H1 (cell line): ENCODE data around the gene PANX2. TPM values are rescaled to one million over a fixed set of nuclear protein-coding genes. Genes with fewer than 3 reads are reported as not detected.

ENCODE experiments used
- CTCF ChIA-PET: fragments of 300-600 bp; sonication (Branson Sonifier 250); formaldehyde crosslinking; loops from one replicate; lab custom pipeline; 2021; ENCODE audit not compliant: partially characterized antibody; lab: Charles Lee
- POLR2A ChIA-PET: fragments of 300-600 bp; sonication (Branson Sonifier 250); formaldehyde crosslinking; loops from one replicate; lab custom pipeline; 2021; ENCODE audit warnings: inconsistent platforms; ENCODE audit not compliant: partially characterized antibody; lab: Charles Lee
- DNase-seq, 2 experiments: peaks; one replicate each; pipeline versions ENCODE4 v3.0.0 to v3.0.0-alpha.2; 2010 to 2022; ENCODE audit warnings: low spot score in 2 of 2, low read depth in 1 of 2, mixed read lengths in 1 of 2
- FAIRE-seq: peaks from 2 replicates; lab custom pipeline; 2011; peaks lifted over from hg19 to GRCh38; lab: Jason Lieb, UNC
- H2AFZ ChIP-seq: 2 replicates; pipeline ENCODE4 v1.8.1; 2012; ENCODE audit warnings: low read length, inconsistent platforms
- H2AK5ac ChIP-seq: 2 replicates; pipeline ENCODE4 v1.6.1; 2013; ENCODE audit warnings: low read depth, low read length
- H2BK120ac ChIP-seq: replicated peaks from 2 replicates; pipeline ENCODE3; 2013; ENCODE audit warnings: low read depth, low read length, inconsistent platforms
- H2BK12ac ChIP-seq: 2 replicates; pipeline ENCODE4 v1.6.1; 2013; ENCODE audit warnings: low read depth, low read length
- H2BK15ac ChIP-seq: 2 replicates; pipeline ENCODE4 v1.6.1; 2013; ENCODE audit warnings: low read length
- H2BK20ac ChIP-seq: 2 replicates; pipeline ENCODE4 v1.6.1; 2013; ENCODE audit warnings: low read length
- H2BK5ac ChIP-seq: 2 replicates; pipeline ENCODE4 v1.6.1; 2013; ENCODE audit warnings: low read depth, low read length
- H3K14ac ChIP-seq: 2 replicates; pipeline ENCODE4 v1.6.1; 2013; ENCODE audit warnings: inconsistent platforms; ENCODE audit not compliant: insufficient read length
- H3K18ac ChIP-seq: 2 replicates; pipeline ENCODE4 v1.6.1; 2013; ENCODE audit warnings: low read length; ENCODE audit errors: extremely low read depth
- H3K23ac ChIP-seq: 2 replicates; pipeline ENCODE4 v1.6.1; 2013; ENCODE audit warnings: inconsistent platforms; ENCODE audit not compliant: insufficient read length
- H3K23me2 ChIP-seq: 2 replicates; pipeline ENCODE4 v1.6.1; 2013; ENCODE audit warnings: low read depth, low read length
- H3K27ac ChIP-seq: 2 replicates; pipeline ENCODE4 v1.6.1; 2011; ENCODE audit warnings: low read depth, low read length, inconsistent platforms
- H3K27me3 ChIP-seq, 4 experiments: replicated peaks in 1 of 4; 1 replicate in 1 of 4; 2 replicates in 3 of 4; pipeline versions ENCODE4 v1.6.1 to v1.8.1; 2011 to 2013; ENCODE audit warnings: low read length in 3 of 4, mild to moderate bottlenecking in 3 of 4, inconsistent platforms in 2 of 4, mixed read lengths in 2 of 4, moderate library complexity in 1 of 4; ENCODE audit not compliant: control insufficient read depth in 3 of 4, insufficient read depth in 3 of 4; ENCODE audit errors: extremely low read depth in 1 of 4
- H3K36me3 ChIP-seq, 4 experiments: 2 replicates each; pipeline versions ENCODE4 v1.6.1 to v1.8.1; 2011 to 2013; ENCODE audit warnings: mild to moderate bottlenecking in 4 of 4, low read length in 3 of 4, moderate library complexity in 2 of 4, control low read depth in 1 of 4, inconsistent platforms in 1 of 4; ENCODE audit not compliant: insufficient read depth in 4 of 4, control insufficient read depth in 2 of 4
- H3K4ac ChIP-seq: replicated peaks from 2 replicates; pipeline ENCODE3; 2013; ENCODE audit warnings: low read length, low read depth, mixed read lengths, inconsistent platforms; ENCODE audit not compliant: insufficient read length
- H3K4me1 ChIP-seq, 4 experiments: replicated peaks in 1 of 4; 1 replicate in 1 of 4; 2 replicates in 3 of 4; pipeline versions ENCODE4 v1.6.1 to v1.8.1; 2011 to 2013; ENCODE audit warnings: low read length in 3 of 4, inconsistent platforms in 2 of 4, mixed read lengths in 1 of 4; ENCODE audit not compliant: insufficient read depth in 4 of 4, control insufficient read depth in 3 of 4
- H3K4me2 ChIP-seq, 2 experiments: 2 replicates each; pipeline versions ENCODE4 v1.6.1 to v1.8.1; 2011 to 2013; ENCODE audit warnings: low read depth in 2 of 2, low read length in 2 of 2, control low read depth in 1 of 2, inconsistent platforms in 1 of 2, mild to moderate bottlenecking in 1 of 2; ENCODE audit not compliant: insufficient read depth in 1 of 2
- H3K4me3 ChIP-seq, 4 experiments: fragments of 200-600, 300-600 bp in 1 of 4; sonication (generic), shearing (Covaris generic), sonication (Bioruptor Twin) in 1 of 4; 2 replicates each; pipeline versions ENCODE4 v1.5.1 to v1.8.1; 2011 to 2016; ENCODE audit warnings: low read length in 4 of 4, low read depth in 3 of 4, control low read depth in 2 of 4, inconsistent platforms in 2 of 4, mild to moderate bottlenecking in 2 of 4, mixed read lengths in 1 of 4, moderate library complexity in 1 of 4; ENCODE audit not compliant: insufficient read depth in 2 of 4; ENCODE audit errors: extremely low read depth in 1 of 4
- H3K56ac ChIP-seq: replicated peaks from 2 replicates; pipeline ENCODE3; 2013; ENCODE audit warnings: low read depth, mild to moderate bottlenecking, mixed read lengths, low read length, inconsistent platforms; ENCODE audit not compliant: insufficient read length
- H3K79me1 ChIP-seq: 2 replicates; pipeline ENCODE4 v1.6.1; 2013; ENCODE audit warnings: low read depth, low read length, control low read depth
- H3K79me2 ChIP-seq, 2 experiments: 2 replicates each; pipeline versions ENCODE4 v1.6.1 to v1.8.1; 2012 to 2013; ENCODE audit warnings: low read length in 2 of 2, mild to moderate bottlenecking in 2 of 2, inconsistent platforms in 1 of 2; ENCODE audit not compliant: insufficient read depth in 2 of 2, control insufficient read depth in 1 of 2
- H3K9ac ChIP-seq, 4 experiments: replicated peaks in 1 of 4; 1 replicate in 1 of 4; 2 replicates in 3 of 4; pipeline versions ENCODE4 v1.6.1 to v1.8.1; 2011 to 2013; ENCODE audit warnings: low read depth in 3 of 4, low read length in 3 of 4, control low read depth in 2 of 4, mild to moderate bottlenecking in 2 of 4, moderate library complexity in 2 of 4, inconsistent platforms in 1 of 4; ENCODE audit errors: extremely low read depth in 1 of 4
- H3K9me3 ChIP-seq, 2 experiments: 2 replicates each; pipeline versions ENCODE4 v1.6.1 to v1.8.1; 2012 to 2013; ENCODE audit warnings: mild to moderate bottlenecking in 2 of 2, moderate library complexity in 2 of 2, control low read depth in 1 of 2, inconsistent platforms in 1 of 2, low read depth in 1 of 2, low read length in 1 of 2, mixed read lengths in 1 of 2; ENCODE audit not compliant: insufficient read depth in 2 of 2
- H4K20me1 ChIP-seq, 2 experiments: replicated peaks in 1 of 2; 2 replicates each; pipeline versions ENCODE3 to v1.8.1; 2011 to 2013; ENCODE audit warnings: inconsistent platforms in 2 of 2, low read length in 2 of 2, mild to moderate bottlenecking in 1 of 2; ENCODE audit not compliant: insufficient read depth in 2 of 2, control insufficient read depth in 1 of 2
- H4K5ac ChIP-seq: 2 replicates; pipeline ENCODE4 v1.6.1; 2013; ENCODE audit warnings: low read length, low read depth, mixed read lengths, inconsistent platforms; ENCODE audit not compliant: insufficient read length
- H4K8ac ChIP-seq: 2 replicates; pipeline ENCODE4 v1.8.0; 2013; ENCODE audit warnings: mild to moderate bottlenecking, moderate library complexity, low read length, inconsistent platforms; ENCODE audit not compliant: insufficient read depth; ENCODE audit errors: extremely low read depth
- H4K91ac ChIP-seq: replicated peaks from 2 replicates; pipeline ENCODE3; 2013; ENCODE audit warnings: low read length, mixed read lengths, inconsistent platforms; ENCODE audit not compliant: insufficient read length
- E2F6 ChIP-seq: IDR thresholded peaks from 2 replicates; pipeline ENCODE4 v1.6.1; 2012; ENCODE audit warnings: inconsistent platforms
- EP300 ChIP-seq, 2 experiments: IDR thresholded peaks; 1 replicate in 1 of 2; 2 replicates in 1 of 2; pipeline ENCODE4 v1.6.1; 2011 to 2012; ENCODE audit warnings: low read depth in 2 of 2, low read length in 2 of 2, mild to moderate bottlenecking in 2 of 2, borderline replicate concordance in 1 of 2, inconsistent platforms in 1 of 2, moderate library complexity in 1 of 2
- GABPA ChIP-seq: IDR thresholded peaks from 2 replicates; pipeline ENCODE4 v1.6.1; 2011; ENCODE audit warnings: mild to moderate bottlenecking, low read length, moderate library complexity, borderline replicate concordance; ENCODE audit not compliant: insufficient read depth
- KDM4A ChIP-seq: IDR thresholded peaks from one replicate; pipeline ENCODE4 v1.7.1; 2012; ENCODE audit warnings: low read depth, mild to moderate bottlenecking, moderate library complexity, low read length, inconsistent platforms; ENCODE audit not compliant: severe bottlenecking
- MAFK ChIP-seq: IDR thresholded peaks from 2 replicates; pipeline ENCODE4 v1.6.1; 2012; ENCODE audit warnings: low read depth, mild to moderate bottlenecking, improper control_type of control experiment, low read length
- RFX5 ChIP-seq: IDR thresholded peaks from 2 replicates; pipeline ENCODE4 v1.6.1; 2011; ENCODE audit warnings: low read depth, low read length, improper control_type of control experiment, borderline replicate concordance
- SIRT6 ChIP-seq: IDR thresholded peaks from one replicate; pipeline ENCODE4 v1.7.1; 2012; ENCODE audit warnings: low read length, inconsistent platforms
- TAF1 ChIP-seq: IDR thresholded peaks from 2 replicates; pipeline ENCODE4 v1.6.1; 2011; ENCODE audit warnings: mild to moderate bottlenecking, low read depth, low read length
- TCF12 ChIP-seq: IDR thresholded peaks from 2 replicates; pipeline ENCODE4 v1.6.1; 2011; ENCODE audit warnings: low read depth, mild to moderate bottlenecking, low read length
- YY1 ChIP-seq: IDR thresholded peaks from 2 replicates; pipeline ENCODE4 v1.6.1; 2011; ENCODE audit warnings: low read depth, mild to moderate bottlenecking, low read length
- WGBS, 2 experiments: shearing (Covaris generic) in 1 of 2; methylation state at CpG; one replicate each; pipeline versions ENCODE4 v1.1.6 to v1.1.7; 2013 to 2015; ENCODE audit warnings: low lambda C conversion rate in 2 of 2, mixed read lengths in 2 of 2, inconsistent platforms in 1 of 2, low coverage in 1 of 2, missing lambda C conversion rate in 1 of 2; ENCODE audit not compliant: insufficient replicate concordance in 2 of 2, insufficient coverage in 1 of 2, insufficient read length in 1 of 2; ENCODE audit errors: extremely low coverage in 1 of 2, missing lambda C conversion rate in 1 of 2; 5-methylcytosine and 5-hydroxymethylcytosine counted together
- polyA plus RNA-seq, 7 experiments: library from polyadenylated mRNA; depleted of rRNA in 3 of 7; stranded (reverse) in 5 of 7; unstranded in 2 of 7; fragments of >200 nt in 5 of 7; fragments of 200-250 nt in 2 of 7; gene quantifications; 1 replicate in 5 of 7; 2 replicates in 1 of 7; 4 replicates in 1 of 7; pipeline versions ENCODE4 v1.2.1 to v1.2.3, GENCODE V29; 2011 to 2013; ENCODE audit warnings: missing spikeins in 2 of 7, mixed read lengths in 2 of 7
- total RNA-seq: library from RNA; stranded (reverse); fragmentation: NEBNext Ultra II Directional; extraction: Animal tissue kit (Norgen Biotek cat#: 25700); gene quantifications from 2 replicates; pipeline ENCODE4 v1.2.1, GENCODE V29; 2021

The PANX2 gene
- total and polyA plus RNA-seq, 2 of the 8 experiments (the other 6 are each of a cell fraction or from before 2014, with no cell fraction given): 3.5 to 5.0 TPM

DNA sequence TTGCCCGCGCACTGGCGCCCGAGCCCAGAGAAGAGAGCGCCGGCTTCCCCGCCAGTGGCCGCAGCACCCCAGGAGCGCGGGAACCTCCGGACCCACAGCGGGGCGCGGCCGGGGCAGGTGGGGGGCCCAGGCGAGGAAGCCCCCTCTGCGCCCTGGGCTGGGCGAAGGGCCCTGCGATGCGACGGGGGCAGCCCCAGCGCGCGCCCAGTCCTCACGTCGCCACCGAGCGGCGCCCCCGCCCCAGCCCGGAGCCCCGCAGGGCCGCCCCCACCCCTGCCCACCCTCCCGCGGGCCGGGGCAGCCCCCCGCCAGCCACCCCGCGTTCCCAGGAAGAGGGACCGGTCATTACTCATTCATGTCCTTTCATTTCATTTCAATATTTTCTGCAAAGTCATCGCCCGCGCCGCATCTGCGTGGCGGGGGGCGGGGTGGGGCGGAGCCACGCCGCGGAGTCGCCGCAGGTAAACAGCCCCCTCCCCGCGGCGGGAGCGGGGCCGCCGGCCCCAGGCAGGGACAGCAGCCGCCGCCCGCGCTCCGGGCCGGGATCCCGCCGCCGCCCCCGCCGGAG lies 673 bp upstream of the PANX2 start:
- Histone ChIP-seq H2BK120ac (no peak overlapping the region), H3K18ac (no peak overlapping the region; the same call in 1 of the 2 replicates), H3K79me2 (no peaks in the 10 kb centered on the region), H3K36me3 (no peaks in the 10 kb centered on the region), H2AK5ac (no peak overlapping the region), H3K4ac (no peak overlapping the region), H3K56ac (no peak overlapping the region), H2BK12ac (no peak overlapping the region), H2BK15ac (no peak overlapping the region), H4K8ac (no peak overlapping the region; the same call in 1 of the 2 replicates), H3K14ac (no peak overlapping the region), H4K20me1 (peaks cover 0 to 3% of the 10 kb centered on the region in 2 experiments), H3K23ac (no peak overlapping the region), H3K27ac (no peak overlapping the region), H4K91ac (no peak overlapping the region), H3K23me2 (peaks cover 5% of the 10 kb centered on the region; the same call in 1 of the 2 replicates), H3K9me3 (peaks cover 0 to 7% of the 10 kb centered on the region in 2 experiments; a peak in 1 of 4 replicates), H2AFZ (no peak overlapping the region), H3K4me2 (peak overlapping the region; percentile 45 to 76), H4K5ac (no peak overlapping the region), H3K27me3 (peaks cover 4 to 25% (median 16%) of the 10 kb centered on the region in 4 experiments), H2BK5ac (no peak overlapping the region), H3K79me1 (no peaks in the 10 kb centered on the region), H3K9ac (no peak overlapping the region), H3K4me1 (peaks cover 0 to 9% (median 0%) of the 10 kb centered on the region in 4 experiments; a peak in 2 of 7 replicates), H2BK20ac (no peak overlapping the region), H3K4me3 (peak overlapping the region in 2 of 4 experiments; percentile 52 to 55; a peak in 5 of 8 replicates)
- no CpG with 5 or more reads among the region's 70 CpGs for WGBS, 2 experiments
- no peak for TF ChIP-seq SIRT6
- TF ChIP-seq TAF1: 0 out of 2 replicates have a peak, but pooled peaks have one; percentile 10
- TF ChIP-seq YY1: no peak
- peak; percentile 35; the same call in 1 of the 2 replicates for TF ChIP-seq GABPA
- no peak for TF ChIP-seq E2F6
- peak; percentile 49 for TF ChIP-seq KDM4A
- TF ChIP-seq RFX5: no peak
- TF ChIP-seq TCF12: no peak
- no peak for TF ChIP-seq EP300 (IDR thresholded peaks at IDR 0.05; ENCODE audit: borderline replicate concordance in 1 of 2, low read depth in 2 of 2, low read length in 2 of 2)
- peak; percentile 4; the same call in 1 of the 2 replicates for TF ChIP-seq MAFK
- FAIRE-seq: no peak
- POLR2A ChIA-PET: interaction anchor here (1.5 kb wide), 1 partner anchor 140 kb away, joined by 4 read pairs; no protein-coding TSS in a partner anchor
- no peak for DNase-seq
- CTCF ChIA-PET: interaction anchor here (1.1 to 1.4 kb wide), 2 partner anchors 20 to 28 kb away, joined by 3 to 4 read pairs; no protein-coding TSS in a partner anchor
